GM12801 (cell line): ENCODE results near the gene IL17RE.

Experiments used
- TF ChIP-seq, protein P1 (sequence below): IDR thresholded peaks from one replicate; pipeline ENCODE4 v1.5.1; 2011; ENCODE audit warnings: control low read depth; ENCODE audit not compliant: insufficient read length; ENCODE audit errors: extremely low read depth

The IL17RE gene

DNA sequence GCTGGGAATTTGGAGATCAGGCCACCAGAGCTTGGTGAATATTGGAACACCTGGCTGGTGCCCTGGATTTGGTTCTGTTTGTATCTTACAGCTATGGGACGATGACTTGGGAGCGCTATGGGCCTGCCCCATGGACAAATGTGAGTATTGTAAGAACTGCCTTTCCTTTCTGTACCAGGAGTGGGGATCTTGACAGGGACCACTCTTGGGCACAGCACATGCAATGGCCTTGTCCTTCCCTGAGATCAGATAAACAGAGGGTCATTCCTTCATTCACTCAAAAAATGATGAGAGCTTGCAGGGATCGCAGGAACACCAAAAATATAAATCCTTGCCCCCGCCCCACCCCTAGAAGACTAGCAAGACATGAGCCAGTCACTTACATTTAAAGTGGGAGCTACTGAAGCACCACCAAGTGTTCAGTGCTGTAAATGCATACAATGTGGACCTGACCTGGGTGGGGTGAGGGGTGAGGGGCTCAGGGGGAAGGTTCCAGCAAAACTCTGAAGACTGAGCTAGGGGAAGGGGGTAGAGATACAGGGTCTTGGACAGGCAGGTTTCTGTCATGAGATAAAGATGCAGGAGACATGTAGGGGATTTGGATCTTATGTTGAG lies 28.3 kb downstream of the IL17RE start:
- TF ChIP-seq, protein P1, sequence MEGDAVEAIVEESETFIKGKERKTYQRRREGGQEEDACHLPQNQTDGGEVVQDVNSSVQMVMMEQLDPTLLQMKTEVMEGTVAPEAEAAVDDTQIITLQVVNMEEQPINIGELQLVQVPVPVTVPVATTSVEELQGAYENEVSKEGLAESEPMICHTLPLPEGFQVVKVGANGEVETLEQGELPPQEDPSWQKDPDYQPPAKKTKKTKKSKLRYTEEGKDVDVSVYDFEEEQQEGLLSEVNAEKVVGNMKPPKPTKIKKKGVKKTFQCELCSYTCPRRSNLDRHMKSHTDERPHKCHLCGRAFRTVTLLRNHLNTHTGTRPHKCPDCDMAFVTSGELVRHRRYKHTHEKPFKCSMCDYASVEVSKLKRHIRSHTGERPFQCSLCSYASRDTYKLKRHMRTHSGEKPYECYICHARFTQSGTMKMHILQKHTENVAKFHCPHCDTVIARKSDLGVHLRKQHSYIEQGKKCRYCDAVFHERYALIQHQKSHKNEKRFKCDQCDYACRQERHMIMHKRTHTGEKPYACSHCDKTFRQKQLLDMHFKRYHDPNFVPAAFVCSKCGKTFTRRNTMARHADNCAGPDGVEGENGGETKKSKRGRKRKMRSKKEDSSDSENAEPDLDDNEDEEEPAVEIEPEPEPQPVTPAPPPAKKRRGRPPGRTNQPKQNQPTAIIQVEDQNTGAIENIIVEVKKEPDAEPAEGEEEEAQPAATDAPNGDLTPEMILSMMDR = no peak

DNA sequence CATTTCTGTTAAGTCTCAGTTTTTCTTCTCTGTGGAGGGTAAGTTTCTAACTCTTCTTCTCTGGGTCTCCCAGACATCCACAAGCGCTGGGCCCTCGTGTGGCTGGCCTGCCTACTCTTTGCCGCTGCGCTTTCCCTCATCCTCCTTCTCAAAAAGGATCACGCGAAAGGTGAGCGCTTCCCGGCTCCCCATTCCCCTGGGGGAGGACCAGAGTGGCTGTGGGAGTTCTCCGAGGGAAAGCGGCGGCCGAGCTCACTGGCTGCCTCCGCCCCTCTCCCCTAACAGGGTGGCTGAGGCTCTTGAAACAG lies 29.8 kb downstream of the IL17RE start:
- TF ChIP-seq, protein P1 = no peak

DNA sequence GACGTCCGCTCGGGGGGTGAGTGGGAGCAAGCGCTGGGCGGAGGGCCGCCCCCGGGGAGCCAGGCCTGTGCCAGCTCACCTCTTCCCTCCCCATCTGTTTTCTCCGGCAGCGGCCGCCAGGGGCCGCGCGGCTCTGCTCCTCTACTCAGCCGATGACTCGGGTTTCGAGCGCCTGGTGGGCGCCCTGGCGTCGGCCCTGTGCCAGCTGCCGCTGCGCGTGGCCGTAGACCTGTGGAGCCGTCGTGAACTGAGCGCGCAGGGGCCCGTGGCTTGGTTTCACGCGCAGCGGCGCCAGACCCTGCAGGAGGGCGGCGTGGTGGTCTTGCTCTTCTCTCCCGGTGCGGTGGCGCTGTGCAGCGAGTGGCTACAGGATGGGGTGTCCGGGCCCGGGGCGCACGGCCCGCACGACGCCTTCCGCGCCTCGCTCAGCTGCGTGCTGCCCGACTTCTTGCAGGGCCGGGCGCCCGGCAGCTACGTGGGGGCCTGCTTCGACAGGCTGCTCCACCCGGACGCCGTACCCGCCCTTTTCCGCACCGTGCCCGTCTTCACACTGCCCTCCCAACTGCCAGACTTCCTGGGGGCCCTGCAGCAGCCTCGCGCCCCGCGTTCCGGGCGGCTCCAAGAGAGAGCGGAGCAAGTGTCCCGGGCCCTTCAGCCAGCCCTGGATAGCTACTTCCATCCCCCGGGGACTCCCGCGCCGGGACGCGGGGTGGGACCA lies 30.4 kb downstream of the IL17RE start:
- TF ChIP-seq, protein P1 = no peak

DNA sequence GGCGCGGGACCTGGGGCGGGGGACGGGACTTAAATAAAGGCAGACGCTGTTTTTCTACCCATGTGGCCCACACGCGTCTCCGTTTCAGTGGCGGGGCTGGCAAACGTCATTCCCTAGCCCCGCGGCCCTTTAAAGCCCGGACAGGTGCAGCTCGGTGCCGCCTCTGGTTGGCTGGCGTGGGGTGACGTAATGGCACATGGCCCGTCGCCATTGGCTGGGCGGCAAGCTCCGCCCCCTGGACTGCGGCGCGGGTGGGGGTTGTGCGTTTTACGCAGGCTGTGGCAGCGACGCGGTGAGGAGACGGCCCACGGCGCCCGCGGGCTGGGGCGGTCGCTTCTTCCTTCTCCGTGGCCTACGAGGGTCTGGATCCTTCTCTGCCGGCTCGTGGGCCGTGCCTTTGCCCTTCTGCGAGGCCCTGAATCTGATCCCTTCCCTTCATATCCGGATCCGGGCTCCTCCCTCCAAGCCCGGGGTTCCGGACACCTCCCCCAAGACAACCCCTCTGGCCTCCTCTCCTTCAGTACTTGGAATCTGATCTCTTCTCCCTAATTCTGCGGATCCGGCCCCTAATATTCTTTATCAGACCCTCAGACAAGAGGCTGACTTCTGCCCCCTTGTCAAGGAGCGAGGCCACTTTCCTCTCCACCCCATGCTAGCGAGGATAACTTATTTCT lies 31.1 kb downstream of the IL17RE start, which contains the start of gene CRELD1:
CRELD1 (plus strand) TSS at position 274 of the 674 bp plus-strand sequence. CDS start 605 bp downstream, outside the sequence.
- TF ChIP-seq, protein P1 = no peak

DNA sequence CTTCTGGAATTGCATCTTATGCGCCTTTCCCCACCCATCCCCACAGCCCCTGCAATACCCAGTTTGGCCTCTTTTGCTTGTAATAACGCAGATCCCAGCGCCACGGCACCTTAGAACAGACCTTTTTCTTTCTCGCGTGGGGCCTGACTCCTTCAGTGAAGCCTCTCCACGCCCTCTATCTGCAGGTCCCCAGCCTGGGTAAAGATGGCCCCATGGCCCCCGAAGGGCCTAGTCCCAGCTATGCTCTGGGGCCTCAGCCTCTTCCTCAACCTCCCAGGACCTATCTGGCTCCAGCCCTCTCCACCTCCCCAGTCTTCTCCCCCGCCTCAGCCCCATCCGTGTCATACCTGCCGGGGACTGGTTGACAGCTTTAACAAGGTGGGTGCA lies 31.6 kb downstream of the IL17RE start:
- TF ChIP-seq, protein P1 = no peak

DNA sequence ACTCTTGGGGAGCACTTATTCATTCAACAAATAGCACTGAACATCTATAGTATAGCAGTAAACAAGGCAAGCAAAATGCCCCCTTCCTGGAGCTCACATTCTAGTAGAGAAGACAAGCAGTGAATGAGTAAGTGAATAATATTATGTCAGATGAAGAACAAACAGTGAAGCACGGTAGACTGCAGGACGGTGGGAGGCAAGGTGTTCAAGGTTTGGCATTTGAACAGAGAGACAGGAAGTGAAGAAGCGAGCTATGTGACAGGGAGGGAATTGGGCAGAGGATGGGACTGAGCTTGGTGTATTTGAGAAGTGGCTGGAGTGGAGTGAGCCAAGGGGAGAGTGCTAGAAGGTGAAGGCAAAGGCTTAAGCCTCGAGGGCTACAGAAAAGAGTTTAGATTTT lies 32.3 kb downstream of the IL17RE start:
- TF ChIP-seq, protein P1 = no peak

DNA sequence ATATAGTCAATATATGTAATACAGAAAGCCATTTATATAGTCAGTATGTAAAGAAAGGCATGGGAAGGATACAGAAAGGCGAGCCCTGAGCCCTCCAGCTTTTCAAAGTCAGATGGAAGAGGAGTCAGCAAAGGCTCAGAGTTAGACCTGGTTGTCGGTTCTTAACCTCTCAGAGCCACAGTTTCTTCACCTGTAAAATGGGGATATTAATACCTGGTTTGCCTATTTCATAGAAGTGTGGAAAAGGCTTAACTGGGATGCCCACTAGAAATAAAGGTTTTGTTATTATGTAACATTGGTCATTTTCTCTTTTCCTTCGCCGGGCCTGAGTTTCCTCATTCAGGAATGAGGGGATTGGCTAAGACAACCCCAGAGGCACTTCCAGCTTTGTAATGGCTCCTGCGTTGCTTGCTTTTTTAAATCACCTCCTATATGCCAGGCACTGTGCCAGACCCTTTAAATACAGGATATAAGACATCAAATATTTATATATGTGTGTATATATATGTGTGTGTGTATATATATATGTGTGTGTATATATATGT lies 33.4 kb downstream of the IL17RE start:
- TF ChIP-seq, protein P1 = no peak
